Measurements from ENCODE around the gene DIP2C.
"Not testable (repeated sequence)": the region's sequence is repeated elsewhere in the genome, so short reads cannot be mapped to it uniquely, and the experiment has no call there.

The DIP2C gene

GRCh38 chr10:608331-609261 lies 80.9 kb downstream of the DIP2C start:
- DNase-seq = peak; percentile 25

- DNase-seq = peak; percentile 41
Measured at GRCh38 chr10:607545-608185, 81.8 kb downstream of the DIP2C start.

GRCh38 chr10:606762-607544 lies 82.5 kb downstream of the DIP2C start:
- no peak for DNase-seq

GRCh38 chr10:605632-606325 lies 83.7 kb downstream of the DIP2C start:
- no peak for DNase-seq

- DNase-seq = no peak
Measured at GRCh38 chr10:604716-605631, 84.5 kb downstream of the DIP2C start.

GRCh38 chr10:603745-604144 lies 85.7 kb downstream of the DIP2C start:
- DNase-seq = no peak

- DNase-seq = no peak
Measured at GRCh38 chr10:602391-603005, 87.0 kb downstream of the DIP2C start.

- no peak for DNase-seq
Measured at GRCh38 chr10:601660-601963, 87.9 kb downstream of the DIP2C start.

GRCh38 chr10:600876-601659 lies 88.4 kb downstream of the DIP2C start:
- no peak for DNase-seq

- no peak for DNase-seq
Measured at GRCh38 chr10:600234-600633, 89.2 kb downstream of the DIP2C start.

- no peak for DNase-seq
Measured at GRCh38 chr10:599767-600166, 89.7 kb downstream of the DIP2C start.

- no peak for DNase-seq
Measured at GRCh38 chr10:598415-599170, 90.9 kb downstream of the DIP2C start.

GRCh38 chr10:597976-598375 lies 91.5 kb downstream of the DIP2C start:
- DNase-seq = no peak

GRCh38 chr10:596725-597345 lies 92.6 kb downstream of the DIP2C start:
- DNase-seq = no peak

- not testable (repeated sequence) for DNase-seq
Measured at GRCh38 chr10:596131-596530, 93.3 kb downstream of the DIP2C start.

- no peak for DNase-seq
Measured at GRCh38 chr10:595473-595872, 94.0 kb downstream of the DIP2C start.

- no peak for DNase-seq
Measured at GRCh38 chr10:594584-595270, 94.7 kb downstream of the DIP2C start.

- no peak for DNase-seq
Measured at GRCh38 chr10:593901-594457, 95.5 kb downstream of the DIP2C start.
